Activated effector memory CD4-positive, alpha-beta T cell treated with anti-CD3 and anti-CD28 coated beads, Interleukin-2, amount 50 U/mL, for 16 hours (primary cell): ENCODE data around the gene KDM2B.

Source experiments
- DNase-seq: peaks from one replicate; pipeline ENCODE4 v3.0.0-alpha.2; 2020

Gene KDM2B

DNA sequence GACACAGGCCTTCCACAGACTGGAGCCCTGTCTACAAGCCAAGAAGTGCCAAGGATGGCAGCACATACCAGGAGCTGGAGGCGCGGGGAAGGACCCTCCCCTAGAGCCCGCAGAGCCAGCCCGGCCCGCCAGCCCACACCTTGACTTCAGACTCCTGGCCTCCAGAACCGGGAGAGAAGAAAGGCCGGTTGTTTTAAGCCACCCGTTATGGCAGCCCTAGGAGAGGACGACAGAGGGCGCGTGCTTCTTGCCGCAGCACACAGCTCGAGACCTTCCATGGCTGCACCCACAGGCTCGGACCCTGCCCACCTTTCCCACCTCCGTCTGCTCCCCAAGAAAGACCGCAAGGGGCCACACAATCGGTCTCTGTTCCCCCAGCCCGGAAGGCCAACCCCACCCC is 127.2 kb downstream of the KDM2B start:
- DNase-seq: no peak

DNA sequence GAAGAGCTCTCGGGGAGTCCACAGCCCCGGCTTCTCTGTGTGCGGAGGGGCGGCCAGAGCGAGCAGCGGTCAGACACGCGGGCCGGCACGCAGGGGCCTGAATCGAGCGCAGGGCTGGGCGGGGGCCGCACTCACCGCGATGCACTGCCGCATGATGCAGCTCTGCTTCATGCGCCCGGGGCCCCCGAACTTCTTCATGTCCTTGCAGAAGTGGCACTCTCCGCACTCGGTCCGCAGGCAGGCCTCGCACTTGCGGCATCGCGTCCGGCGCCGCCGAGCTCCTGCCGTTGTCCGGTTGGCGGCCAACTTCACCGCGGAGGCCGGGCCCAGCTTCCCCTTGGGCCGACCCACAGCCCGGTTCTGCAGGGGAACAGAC is 127.8 kb downstream of the KDM2B start:
- no peak for DNase-seq

DNA sequence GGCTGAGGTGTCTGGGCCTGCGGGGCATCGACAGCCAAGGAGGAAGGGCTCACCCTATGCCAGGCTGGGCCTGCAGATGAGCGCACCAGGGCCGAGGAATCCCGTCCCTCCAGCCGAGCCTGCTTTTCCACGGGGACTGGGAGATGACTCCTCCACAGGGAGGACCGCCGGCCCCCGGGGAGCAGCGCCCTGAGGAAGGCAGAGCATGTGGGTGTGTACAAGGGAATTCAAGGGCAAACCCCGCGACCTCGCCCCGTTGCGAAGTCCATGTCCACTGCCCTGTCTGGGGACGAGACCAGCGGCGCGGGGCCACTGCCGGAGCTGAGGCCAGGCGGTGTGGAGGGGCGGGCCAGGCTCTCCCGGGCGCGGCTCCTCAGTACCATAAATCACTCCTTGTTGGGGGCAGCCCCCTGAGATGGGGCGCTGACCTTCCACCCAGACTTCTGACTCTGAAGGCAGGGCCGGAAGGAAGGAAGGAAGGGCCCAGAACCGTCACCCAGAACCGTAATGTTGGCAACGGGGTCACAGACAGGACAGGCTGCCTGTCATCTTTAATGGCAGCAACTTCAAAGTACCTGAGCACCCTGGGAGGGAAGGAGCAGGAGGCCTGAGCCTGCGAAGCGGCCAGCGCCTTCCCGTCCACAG is 128.4 kb downstream of the KDM2B start:
- no peak for DNase-seq

DNA sequence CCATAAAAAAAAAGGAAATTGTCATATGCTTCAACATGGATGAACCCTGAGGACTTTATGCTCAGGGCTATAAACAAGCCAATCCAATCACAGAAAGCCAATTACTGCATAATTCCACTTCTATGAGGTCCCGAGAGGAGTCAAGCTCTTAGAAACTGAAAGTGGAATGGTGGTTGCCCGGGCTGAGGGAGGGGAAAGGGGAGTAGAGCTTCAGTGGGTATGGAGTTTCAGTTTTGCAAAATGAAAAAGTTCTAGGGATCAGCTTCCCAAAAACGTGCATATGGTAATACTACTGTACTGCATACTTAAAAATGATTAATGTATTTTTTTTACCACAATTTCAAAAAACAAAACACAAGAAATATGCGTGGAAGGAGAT is 128.9 kb downstream of the KDM2B start:
- DNase-seq: no peak

DNA sequence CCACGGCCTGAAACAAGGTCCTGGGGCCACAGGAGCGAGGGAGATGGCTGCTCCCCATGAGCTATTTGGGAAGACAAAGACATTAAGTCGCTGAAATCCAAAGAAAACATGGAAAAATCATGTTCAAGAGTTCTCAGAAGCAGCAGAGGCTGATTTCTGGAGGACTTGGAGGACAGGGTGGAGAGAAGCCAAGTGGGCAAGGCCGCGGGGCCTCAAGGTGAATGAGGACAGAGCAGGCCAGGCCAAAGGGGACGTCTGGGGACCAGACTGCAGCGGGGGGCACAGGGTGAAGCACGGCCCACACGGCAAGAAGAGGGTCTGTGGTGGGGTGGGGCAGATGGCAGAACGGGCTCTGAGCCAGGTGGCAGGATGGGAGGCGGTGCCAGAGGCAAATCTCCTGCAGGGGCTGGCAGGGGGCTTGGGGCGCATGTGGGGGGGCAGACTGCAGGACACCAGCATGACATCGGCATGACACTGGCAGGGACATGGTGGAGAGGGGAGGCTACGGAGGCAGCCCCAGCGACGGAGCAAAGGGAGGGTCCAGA is 132.0 kb downstream of the KDM2B start:
- DNase-seq: no peak

DNA sequence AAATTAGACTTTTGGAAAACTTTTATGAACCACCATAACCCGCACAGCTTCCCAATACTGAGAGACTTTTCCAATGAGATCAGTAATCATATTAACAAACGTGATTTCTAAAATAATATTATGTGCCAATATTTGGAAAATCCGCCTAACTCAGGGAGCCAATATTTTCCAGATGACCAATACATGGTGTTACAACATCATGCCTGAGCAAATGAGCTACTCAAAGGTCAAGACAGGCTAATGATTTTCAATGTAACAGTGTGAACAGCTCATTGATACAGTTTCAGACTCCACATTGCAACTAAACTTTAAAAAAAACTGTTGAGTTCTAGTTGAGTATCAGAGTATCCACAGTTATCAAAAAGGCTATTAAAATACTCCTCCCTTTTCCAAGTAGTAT is 134.1 kb downstream of the KDM2B start:
- no peak for DNase-seq

DNA sequence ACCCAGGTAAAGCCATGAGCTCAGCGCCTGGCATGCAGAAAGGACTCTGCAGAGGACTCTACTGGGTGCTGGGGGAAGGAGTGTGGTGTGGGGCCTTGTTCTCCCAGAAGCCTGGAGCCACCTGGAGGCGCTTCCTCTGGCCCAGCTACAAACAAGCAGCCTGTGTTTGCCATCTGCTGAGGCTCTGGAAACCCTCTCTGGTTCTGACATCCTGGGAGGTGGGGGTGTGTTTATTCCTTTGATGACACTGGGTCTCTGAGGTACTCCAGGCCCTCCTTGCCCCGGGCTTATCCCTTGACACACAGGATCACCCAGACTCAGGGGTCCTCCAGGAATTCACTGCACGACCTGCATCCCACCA is 136.0 kb downstream of the KDM2B start:
- DNase-seq: peak; percentile 57

DNA sequence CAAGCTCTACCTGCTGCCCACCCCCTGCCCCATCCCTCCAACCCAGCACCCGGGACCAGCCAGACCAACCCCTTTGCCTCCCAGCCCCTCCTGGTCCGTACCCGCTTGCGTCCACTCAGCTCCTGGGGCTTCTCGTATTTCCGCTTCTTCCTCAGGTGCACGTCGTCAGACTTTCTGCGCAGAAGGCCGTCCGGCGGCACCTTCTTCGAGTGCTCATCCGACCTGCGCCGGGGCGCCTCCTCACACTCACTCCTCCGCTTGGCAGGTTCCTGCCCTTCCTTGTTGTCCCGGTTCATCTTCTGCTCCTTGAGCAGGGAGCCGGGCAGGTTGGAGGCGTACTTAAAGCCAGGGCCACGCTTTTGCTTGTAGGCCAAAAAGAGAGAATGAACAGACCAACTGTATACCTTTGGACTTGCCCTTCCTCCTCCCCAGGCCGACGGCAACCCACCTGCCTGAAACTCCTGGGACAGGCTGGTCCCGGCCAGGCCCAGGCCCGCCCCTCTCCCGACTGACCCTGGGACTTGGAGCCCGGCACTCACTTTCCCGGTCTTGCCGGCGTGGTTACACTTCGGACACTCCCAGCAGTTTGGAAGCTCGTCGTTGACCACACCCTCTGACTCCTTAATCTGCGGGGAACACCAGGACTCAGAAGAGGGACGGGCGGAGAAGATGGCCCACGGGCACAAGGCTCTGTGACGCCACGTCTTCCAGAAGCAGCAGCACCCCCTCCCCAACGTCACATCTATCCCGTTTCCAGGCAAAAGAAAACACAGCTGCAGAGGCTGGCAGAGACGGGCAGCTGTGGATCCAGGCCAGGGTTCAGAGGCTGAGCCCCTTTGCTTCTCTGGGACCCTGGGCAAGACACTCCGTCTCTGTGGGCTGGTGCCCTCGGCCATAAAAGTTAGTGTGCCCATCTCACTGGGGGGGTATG is 136.6 kb downstream of the KDM2B start:
- DNase-seq: peak; percentile 54

DNA sequence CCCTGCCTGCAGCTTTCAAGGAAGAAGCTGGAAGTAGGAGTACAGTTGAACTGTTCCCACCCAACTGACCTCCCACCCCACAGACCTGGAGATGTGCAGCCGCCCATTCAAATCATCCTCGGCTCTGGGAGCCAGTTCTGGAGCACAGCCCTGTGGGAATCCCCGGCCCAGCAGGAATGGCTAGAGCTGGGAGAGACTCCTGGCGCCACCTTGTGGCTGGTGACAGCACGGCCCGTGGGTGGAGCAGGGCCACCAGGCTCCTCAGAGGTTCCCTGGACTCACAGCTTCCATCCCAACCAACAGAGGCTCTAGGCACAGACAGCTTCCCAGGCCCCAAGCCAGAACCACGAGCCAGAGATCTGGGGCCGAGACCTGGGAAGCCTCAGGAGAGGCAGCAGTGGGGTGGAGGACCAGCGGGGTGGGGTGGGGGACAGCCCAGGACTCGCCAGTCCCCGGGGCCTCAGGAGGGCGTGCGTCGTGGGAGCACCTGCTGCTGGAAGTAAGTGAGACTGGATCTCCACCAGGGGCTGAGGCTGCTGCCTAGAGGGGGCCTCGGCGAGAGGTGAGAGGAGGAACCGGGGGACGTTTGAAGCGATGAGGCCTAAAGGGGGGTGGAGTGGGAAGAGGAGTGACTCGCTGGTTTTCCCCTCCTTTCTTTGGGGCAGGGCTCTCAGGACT is 137.5 kb downstream of the KDM2B start:
- DNase-seq: peak; percentile 88

DNA sequence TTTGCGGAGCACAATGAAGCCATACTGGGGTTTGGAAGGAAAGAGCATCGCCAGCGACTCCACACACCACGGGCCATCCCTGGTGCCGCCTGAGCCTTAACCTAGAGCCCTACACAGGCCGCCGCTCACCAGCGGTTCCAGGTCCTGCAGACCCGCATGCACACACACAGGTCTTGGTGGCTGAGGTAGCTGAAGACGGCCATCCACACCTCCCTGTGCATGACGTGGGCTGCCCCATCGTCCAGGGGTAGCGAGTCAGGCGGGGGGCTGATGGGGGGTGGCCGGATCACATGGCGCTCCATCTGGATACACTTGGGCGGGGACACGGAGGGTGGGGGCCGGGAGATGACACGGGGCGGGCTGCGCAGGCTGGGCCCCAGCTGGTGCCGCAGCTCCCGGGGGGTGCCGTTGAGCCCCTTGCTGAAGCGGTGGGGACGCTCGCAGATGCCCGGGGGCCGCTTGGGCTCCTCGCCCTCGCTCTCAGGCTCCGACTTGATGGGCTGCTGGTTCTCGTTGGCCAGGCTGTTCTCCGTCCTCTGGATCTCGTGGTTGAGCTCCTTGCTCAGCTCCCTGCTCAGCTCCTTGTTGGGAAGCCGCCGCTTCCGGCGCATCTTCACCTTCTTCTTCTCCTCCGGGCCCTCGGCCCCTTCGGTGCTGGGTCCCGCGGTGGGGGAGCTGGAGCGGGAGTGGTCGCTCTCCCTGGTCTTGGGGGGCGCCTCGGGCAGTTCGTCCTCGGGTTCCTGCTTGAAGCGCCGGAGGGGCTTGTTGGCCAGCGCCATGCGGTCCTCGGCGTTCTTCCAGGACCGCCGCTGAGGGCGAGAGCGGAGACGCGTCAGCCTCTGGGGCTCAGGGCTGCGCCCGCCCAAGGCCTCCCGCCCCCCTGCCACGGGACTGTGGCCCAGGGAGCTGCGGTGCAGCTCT is 138.5 kb downstream of the KDM2B start:
- DNase-seq: peak; percentile 57

DNA sequence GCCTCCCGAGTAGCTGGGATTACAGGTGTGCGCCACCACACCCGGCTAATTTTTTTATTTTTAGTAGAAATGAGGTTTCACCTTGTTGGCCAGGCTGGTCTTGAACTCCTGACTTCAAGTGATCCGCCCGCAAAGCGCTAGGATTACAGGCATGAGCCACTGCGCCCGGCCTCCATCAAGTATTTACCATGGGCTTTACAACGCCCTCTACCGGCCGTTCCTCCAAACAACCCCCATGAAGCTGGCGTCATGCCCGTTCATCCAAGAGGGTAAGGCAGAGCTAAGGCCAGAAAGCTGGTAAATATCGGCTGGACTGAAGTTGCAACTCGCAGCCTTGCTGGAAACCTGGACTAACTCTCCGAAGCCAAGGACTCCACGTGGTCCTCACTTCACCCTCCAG is 139.3 kb downstream of the KDM2B start:
- DNase-seq: peak; percentile 53

DNA sequence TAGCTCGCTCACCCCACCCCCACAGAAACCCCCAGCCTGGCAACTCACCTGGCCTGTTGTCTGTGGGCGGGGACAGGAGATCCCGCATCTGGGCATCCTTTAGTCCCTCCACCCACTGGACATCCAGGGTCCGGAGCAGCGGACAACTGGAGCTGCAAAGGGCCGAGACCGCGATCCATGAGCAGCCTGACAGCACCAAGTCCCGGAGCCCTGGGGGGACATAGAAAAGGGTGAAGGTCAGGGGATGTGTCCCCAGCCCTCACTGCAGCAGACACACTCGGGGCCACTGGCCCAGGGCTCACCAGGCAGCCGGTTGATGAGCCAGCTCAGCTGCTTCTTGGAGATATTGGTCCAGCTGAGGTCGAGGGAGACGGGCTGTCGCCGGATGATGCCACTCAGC is 140.1 kb downstream of the KDM2B start:
- no peak for DNase-seq

DNA sequence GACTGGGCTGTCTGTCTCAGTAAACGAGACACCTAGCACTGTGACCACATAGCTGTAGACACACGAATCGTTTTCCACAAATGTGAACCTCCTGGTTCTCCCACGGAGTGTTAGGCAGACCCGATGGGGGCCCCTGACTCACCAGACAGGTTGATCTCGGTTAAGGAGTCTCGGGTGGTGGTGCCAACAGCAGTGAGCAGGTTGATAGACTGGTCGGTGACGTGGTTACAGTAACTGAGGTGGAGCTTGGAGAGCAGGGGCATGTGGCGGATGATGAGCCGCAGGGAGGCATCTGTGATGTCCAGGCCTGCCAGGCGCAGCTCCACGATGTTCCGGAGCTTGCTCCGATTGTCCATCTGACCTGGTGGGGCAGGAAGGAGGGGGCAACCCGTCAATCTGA is 141.1 kb downstream of the KDM2B start:
- DNase-seq: no peak

DNA sequence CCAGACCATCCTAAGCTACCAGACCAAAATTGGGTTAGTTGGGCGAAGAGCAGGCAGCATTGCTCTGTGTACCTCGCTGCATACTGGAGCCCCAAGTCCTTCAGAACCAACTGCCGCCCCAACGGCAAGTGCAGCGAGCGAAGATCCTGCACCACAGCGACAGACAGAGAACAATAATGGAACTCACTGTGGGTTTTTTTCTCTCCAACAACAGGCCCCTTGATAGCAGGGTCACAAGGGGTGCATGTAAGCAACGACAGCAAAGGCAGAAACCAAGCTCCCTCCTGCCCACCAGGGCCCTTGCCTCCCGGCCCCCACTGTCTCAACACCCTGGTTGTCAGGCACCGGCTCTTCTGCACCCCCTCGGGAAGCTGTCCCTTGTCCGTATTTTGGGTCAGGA is 141.9 kb downstream of the KDM2B start:
- DNase-seq: no peak

DNA sequence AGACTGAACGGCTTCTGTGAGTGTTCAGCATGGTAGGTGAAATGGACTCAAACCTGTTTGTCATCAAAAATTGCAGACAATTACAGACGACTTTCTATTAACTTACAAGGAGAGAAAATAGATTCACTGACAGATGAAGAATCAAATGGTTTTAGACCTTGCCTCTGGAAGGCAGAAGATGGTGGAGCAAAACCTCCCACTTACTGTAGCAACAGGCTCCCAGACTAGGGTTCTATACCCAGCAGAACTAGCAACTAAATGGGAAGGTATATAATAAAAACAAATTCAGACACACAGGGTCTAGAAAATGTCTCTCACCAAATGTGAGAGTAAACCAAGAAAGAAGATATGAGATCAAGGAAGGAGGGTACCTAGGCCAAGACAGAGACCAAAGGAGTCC is 144.1 kb downstream of the KDM2B start:
- DNase-seq: no peak

DNA sequence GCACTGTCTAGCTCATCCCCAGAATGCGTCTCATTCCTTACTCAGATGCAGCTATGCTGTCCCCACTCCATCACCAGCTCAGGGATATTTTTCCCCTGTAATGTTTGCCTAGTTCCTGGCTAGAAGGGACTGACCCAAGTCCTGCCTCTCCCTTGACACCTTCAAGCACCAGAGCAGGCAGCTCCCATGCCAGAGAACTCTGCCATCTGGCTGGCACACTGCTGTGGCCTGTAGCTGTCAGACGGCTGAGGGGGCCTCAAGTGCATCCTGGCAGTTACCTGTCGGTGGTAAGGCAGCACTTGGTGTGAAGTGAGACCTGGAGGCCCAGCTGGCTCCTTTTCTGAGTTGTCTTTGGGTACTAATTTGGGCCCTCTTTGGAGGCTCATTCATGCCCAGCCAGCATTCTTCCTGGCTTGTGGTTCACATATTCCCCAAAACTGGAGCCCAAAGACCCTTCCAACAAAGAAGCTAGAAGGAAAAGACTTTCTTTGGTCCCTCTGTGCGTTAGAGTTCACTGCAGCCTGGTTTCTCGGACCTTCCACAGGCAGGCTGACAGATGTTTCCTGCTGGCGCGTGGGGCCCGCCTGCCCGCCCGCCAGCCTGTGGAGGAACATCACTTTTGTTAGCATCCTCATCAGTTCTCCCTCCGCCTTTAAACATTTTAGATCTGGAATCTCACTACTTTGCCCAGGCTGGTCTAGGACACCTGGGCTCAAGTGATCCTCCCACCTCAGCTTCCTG is 147.9 kb downstream of the KDM2B start:
- DNase-seq: peak; percentile 58

DNA sequence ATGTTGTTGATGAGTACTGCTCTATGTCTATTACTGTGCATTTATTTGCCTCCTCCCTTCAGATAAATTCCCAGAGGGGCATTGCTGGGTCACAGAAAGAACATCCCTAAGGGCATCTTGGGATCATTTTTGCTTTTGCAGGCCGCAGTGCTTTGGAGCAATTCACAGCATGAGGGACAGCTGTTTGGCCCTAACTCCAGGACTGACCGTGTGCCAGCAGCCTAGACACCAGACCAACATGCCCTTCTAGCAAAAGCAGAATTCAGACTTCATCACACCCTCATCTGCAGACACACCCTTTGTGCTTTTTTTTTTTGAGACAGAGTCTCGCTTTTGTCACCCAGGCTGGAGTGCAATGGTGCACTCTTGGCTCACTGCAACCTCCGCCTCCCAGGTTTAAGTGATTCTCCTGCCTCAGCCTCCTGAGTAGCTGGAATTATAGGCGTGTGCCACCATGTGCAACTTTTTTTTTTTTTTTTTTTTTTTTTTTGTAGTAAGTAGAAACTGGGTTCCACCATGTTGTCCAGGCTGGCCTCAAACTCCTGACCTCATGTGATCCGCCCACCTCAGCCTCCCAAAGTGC is 149.9 kb downstream of the KDM2B start:
- no peak for DNase-seq

DNA sequence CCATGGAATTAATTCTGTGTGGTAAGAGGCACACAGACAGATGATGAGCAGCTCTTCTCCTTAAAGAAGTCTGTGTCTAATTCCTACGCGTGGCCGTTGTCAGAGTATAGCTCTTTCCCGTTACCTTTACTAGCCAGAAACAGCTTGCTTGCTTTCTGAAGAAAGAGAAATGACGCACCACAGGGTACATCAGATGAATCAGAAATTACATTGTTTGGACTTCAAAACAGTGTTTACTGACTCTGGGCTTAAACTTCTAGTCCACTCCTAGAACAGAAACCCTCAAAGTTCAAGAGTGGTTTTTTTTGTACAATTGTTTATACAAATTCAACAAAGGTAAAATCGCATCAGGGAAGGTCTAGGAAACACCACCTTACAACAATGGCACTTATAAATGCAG is 151.9 kb downstream of the KDM2B start:
- no peak for DNase-seq

DNA sequence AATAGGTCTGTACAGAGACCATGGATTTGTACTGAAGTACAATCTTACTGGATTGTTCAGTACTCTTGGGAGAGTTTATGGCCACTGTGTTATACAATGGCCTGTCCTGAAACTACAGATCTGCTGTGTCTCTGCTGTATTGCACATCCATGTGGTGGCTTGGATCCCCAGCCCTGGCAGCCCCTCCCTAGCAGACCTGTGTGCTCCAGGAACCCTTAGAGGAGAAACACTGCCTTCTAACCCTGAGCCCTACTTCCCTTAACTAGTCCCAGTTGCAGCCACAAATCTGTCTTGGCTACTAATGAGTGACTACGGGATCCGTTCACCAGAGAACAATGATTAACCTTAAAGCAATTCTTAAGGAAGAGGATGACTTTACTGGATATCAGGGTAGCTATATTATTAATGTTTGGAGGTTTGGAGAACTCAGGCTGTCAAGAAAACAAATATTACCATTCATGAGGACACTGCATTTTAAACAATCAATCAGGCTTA is 153.2 kb downstream of the KDM2B start:
- no peak for DNase-seq

DNA sequence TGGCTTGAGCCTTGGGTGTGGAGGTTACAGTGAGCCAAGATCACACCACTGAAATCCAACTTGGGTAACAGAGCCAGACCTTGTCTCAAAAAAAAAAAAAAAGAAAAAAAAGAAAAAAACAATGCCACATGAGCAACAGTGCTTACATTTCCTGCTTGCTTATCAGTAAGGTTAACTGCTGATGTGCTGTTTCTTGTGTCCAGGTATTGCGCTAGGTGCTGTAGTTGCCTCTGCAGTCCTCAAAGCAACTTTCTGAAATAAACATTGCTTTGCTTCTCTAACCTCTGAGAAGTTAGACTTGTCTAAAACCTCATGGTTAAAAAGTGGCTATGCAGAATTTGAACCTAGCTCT is 156.2 kb downstream of the KDM2B start:
- no peak for DNase-seq
